ENCODE results near the gene TECTB.

The TECTB gene

DNA sequence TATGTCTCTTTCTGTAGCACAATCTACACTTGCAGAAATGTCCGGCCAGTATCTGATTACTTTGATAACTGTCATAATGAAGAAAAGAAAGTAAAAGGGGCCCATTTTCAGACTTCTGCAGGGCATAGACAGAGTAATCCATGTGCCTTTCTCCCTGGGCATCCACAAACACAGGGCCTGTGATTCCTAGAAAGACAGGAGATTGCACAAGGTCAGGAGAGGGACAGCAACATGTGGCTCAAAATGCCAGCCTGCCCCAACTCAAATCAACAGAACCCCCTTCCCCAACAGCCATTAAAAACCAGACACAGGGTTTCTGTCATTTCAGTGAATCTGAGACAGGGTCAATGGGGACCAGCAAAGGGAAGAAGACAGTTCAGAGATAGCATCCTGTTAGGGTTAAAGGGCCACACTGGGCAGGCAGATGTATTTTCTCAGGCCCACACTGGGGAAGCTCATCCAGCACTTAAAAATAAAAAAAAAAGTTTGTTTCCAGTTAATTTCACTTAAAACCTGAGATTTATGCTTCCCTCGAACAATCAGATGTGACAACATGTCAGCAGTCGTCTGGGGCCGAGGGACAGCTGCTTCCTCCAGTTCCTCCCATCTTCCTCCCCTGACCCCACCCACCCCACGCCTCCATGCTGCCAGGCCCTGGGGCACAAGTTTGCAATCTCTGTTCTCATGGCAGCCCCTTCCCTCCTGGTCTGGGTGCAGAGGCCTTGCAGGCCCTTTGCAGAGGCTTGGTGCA lies 60.0 kb downstream of the TECTB start:
- Histone ChIP-seq H3K36me3 (ENCODE audit: control insufficient read depth, insufficient read depth, low read length) (no peaks in the 10 kb centered on the region), H3K4me1 (ENCODE audit: control insufficient read depth, insufficient read depth, low read length) (no peaks in the 10 kb centered on the region), H3K9me3 (ENCODE audit: control insufficient read depth, low read length) (no peaks in the 10 kb centered on the region), H3K27me3 (ENCODE audit: control insufficient read depth, insufficient read depth, low read length, poor library complexity, severe bottlenecking) (no peaks in the 10 kb centered on the region), H3K27ac (ENCODE audit: insufficient read depth, low read depth, low read length, poor library complexity, severe bottlenecking) (no peak overlapping the region), H3K4me3 (ENCODE audit: insufficient read depth, low read depth, low read length) (no peak overlapping the region)
- WGBS, 2 experiments: 88 to 90% methylated on average over 5 of the region's 5 CpGs

DNA sequence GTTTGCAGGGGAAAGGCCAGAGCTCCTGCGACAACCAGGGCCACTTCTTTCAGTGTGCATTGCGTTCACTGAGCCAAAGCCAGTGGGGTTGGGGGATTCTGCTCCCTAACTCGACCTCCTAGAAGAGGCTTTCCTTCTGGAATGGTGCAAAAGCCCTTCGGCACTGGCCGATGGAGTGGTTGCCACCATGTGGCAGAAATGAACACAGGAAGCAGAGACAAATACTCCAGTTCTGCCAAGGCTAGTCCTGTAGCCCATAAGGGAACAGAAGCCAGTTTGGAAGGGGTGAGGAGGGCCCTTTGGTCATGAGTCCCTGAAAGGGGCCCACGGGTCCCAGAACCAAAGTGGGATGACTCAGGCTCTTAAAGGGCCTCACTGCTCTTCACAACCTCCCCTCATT lies 61.1 kb downstream of the TECTB start:
- Histone ChIP-seq H3K4me3 (ENCODE audit: insufficient read depth, low read depth, low read length) (no peak overlapping the region), H3K36me3 (ENCODE audit: control insufficient read depth, insufficient read depth, low read length) (no peaks in the 10 kb centered on the region), H3K9me3 (ENCODE audit: control insufficient read depth, low read length) (no peaks in the 10 kb centered on the region), H3K4me1 (ENCODE audit: control insufficient read depth, insufficient read depth, low read length) (no peaks in the 10 kb centered on the region), H3K27me3 (ENCODE audit: control insufficient read depth, insufficient read depth, low read length, poor library complexity, severe bottlenecking) (no peaks in the 10 kb centered on the region), H3K27ac (ENCODE audit: insufficient read depth, low read depth, low read length, poor library complexity, severe bottlenecking) (no peak overlapping the region)
- 91 to 95% methylated on average over 5 to 6 of the region's 6 CpGs for WGBS, 2 experiments

DNA sequence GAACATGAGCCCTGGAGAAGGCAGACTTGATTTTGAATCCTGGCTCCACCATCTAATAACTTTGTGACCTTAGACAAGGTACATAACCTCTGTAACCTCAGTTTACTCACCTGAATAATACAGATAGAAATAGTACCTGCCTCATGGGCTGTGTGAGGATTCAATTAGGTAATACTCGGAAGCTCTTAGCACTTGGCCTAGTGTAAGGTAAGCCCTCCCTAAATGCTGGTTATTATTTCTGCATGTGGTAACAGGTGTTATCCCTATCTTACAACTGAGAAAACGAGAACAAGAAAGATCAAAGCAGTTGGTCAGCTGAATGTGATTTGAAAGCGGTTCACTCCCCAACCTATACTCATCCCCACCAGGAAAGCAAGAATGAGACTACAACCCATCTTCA lies 62.0 kb downstream of the TECTB start:
- Histone ChIP-seq H3K36me3 (ENCODE audit: control insufficient read depth, insufficient read depth, low read length) (no peaks in the 10 kb centered on the region), H3K4me3 (ENCODE audit: insufficient read depth, low read depth, low read length) (no peak overlapping the region), H3K9me3 (ENCODE audit: control insufficient read depth, low read length) (no peaks in the 10 kb centered on the region), H3K4me1 (ENCODE audit: control insufficient read depth, insufficient read depth, low read length) (no peaks in the 10 kb centered on the region), H3K27me3 (ENCODE audit: control insufficient read depth, insufficient read depth, low read length, poor library complexity, severe bottlenecking) (no peaks in the 10 kb centered on the region), H3K27ac (ENCODE audit: insufficient read depth, low read depth, low read length, poor library complexity, severe bottlenecking) (no peak overlapping the region)
- WGBS, 2 experiments: 60 to 64% methylated on average over 3 of the region's 3 CpGs

DNA sequence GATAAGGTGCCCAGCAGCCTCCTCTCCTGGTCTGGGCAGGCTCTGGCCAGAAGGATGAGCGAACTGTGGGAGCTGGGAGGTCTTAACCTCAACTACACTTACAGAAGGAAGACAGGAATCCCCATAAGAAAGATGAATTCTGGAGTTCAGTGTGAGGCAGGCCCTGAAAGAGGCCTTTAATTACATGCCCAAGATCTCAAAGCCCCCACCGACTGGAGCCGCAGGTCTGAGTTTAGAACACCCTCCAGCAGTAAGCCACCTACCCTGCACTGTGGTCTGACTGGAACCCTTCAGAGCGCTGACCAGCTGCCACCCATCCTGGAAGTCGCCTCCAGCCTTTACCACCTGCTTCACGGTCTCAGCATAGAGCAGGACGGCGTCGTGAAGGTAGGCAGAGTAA lies 62.5 kb downstream of the TECTB start:
- H3K27me3 ChIP-seq (ENCODE audit: control insufficient read depth, insufficient read depth, low read length, poor library complexity, severe bottlenecking): no peaks in the 10 kb centered on the region
- no peaks in the 10 kb centered on the region for H3K36me3 ChIP-seq (ENCODE audit: control insufficient read depth, insufficient read depth, low read length)
- H3K4me3 ChIP-seq (ENCODE audit: insufficient read depth, low read depth, low read length): no peak overlapping the region
- WGBS, 2 experiments: 94 to 95% methylated on average over 8 to 9 of the region's 9 CpGs
- no peak overlapping the region for H3K27ac ChIP-seq (ENCODE audit: insufficient read depth, low read depth, low read length, poor library complexity, severe bottlenecking)
- no peaks in the 10 kb centered on the region for H3K9me3 ChIP-seq (ENCODE audit: control insufficient read depth, low read length)
- H3K4me1 ChIP-seq (ENCODE audit: control insufficient read depth, insufficient read depth, low read length): no peaks in the 10 kb centered on the region

- no peaks in the 10 kb centered on the region for H3K9me3 ChIP-seq (ENCODE audit: control insufficient read depth, low read length)
- 92 to 94% methylated on average over 5 of the region's 5 CpGs for WGBS, 2 experiments
- H3K4me1 ChIP-seq (ENCODE audit: control insufficient read depth, insufficient read depth, low read length): no peaks in the 10 kb centered on the region
- no peaks in the 10 kb centered on the region for H3K27me3 ChIP-seq (ENCODE audit: control insufficient read depth, insufficient read depth, low read length, poor library complexity, severe bottlenecking)
- no peaks in the 10 kb centered on the region for H3K36me3 ChIP-seq (ENCODE audit: control insufficient read depth, insufficient read depth, low read length)
- H3K27ac ChIP-seq (ENCODE audit: insufficient read depth, low read depth, low read length, poor library complexity, severe bottlenecking): no peak overlapping the region
- H3K4me3 ChIP-seq (ENCODE audit: insufficient read depth, low read depth, low read length): no peak overlapping the region
These were observed 63.6 kb downstream of the TECTB start for GRCh38 chr10:112346774-112347173.

GRCh38 chr10:112347709-112348671 lies 64.8 kb downstream of the TECTB start:
- Histone ChIP-seq H3K9me3 (ENCODE audit: control insufficient read depth, low read length) (no peaks in the 10 kb centered on the region), H3K4me1 (ENCODE audit: control insufficient read depth, insufficient read depth, low read length) (no peaks in the 10 kb centered on the region), H3K4me3 (ENCODE audit: insufficient read depth, low read depth, low read length) (no peak overlapping the region), H3K27ac (ENCODE audit: insufficient read depth, low read depth, low read length, poor library complexity, severe bottlenecking) (no peak overlapping the region), H3K36me3 (ENCODE audit: control insufficient read depth, insufficient read depth, low read length) (no peaks in the 10 kb centered on the region), H3K27me3 (ENCODE audit: control insufficient read depth, insufficient read depth, low read length, poor library complexity, severe bottlenecking) (no peaks in the 10 kb centered on the region)
- WGBS, 2 experiments: 92 to 95% methylated on average over 12 of the region's 12 CpGs

DNA sequence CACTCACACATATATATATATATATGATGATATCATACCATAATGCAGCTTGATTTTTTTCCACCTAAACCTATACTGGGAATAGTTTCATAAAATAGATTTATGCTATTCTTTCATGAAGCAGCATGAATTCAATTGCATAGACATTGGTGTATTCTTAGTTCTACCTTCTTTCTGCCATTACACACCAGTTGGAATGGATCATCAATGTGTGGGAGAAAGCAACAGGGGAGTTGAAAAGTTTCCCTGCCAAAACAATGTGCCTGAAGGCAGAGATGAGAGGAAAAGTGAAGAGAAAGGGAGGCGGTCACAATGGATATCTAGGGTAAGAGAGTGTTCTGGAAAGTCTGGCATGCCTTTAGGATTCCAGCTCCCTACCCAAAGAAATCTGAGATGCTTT lies 65.6 kb downstream of the TECTB start:
- 80 to 100% methylated on average over 1 of the region's 1 CpG for WGBS, 2 experiments
- H3K36me3 ChIP-seq (ENCODE audit: control insufficient read depth, insufficient read depth, low read length): no peaks in the 10 kb centered on the region

GRCh38 chr10:112349521-112350085 lies 66.4 kb downstream of the TECTB start:
- H3K36me3 ChIP-seq (ENCODE audit: control insufficient read depth, insufficient read depth, low read length): no peaks in the 10 kb centered on the region
- H3K27me3 ChIP-seq (ENCODE audit: control insufficient read depth, insufficient read depth, low read length, poor library complexity, severe bottlenecking): no peaks in the 10 kb centered on the region
- H3K4me1 ChIP-seq (ENCODE audit: control insufficient read depth, insufficient read depth, low read length): no peaks in the 10 kb centered on the region
- H3K4me3 ChIP-seq (ENCODE audit: insufficient read depth, low read depth, low read length): no peak overlapping the region
- 96% methylated on average over 46 of the region's 46 CpGs for WGBS, 2 experiments
- H3K27ac ChIP-seq (ENCODE audit: insufficient read depth, low read depth, low read length, poor library complexity, severe bottlenecking): no peak overlapping the region
- H3K9me3 ChIP-seq (ENCODE audit: control insufficient read depth, low read length): no peaks in the 10 kb centered on the region

More for the DNA sequence above, 65.6 kb downstream of the TECTB start:
- H3K9me3 ChIP-seq (ENCODE audit: control insufficient read depth, low read length): no peaks in the 10 kb centered on the region
- H3K27ac ChIP-seq (ENCODE audit: insufficient read depth, low read depth, low read length, poor library complexity, severe bottlenecking): no peak overlapping the region
- H3K4me3 ChIP-seq (ENCODE audit: insufficient read depth, low read depth, low read length): no peak overlapping the region
- no peaks in the 10 kb centered on the region for H3K4me1 ChIP-seq (ENCODE audit: control insufficient read depth, insufficient read depth, low read length)
- H3K27me3 ChIP-seq (ENCODE audit: control insufficient read depth, insufficient read depth, low read length, poor library complexity, severe bottlenecking): no peaks in the 10 kb centered on the region

DNA sequence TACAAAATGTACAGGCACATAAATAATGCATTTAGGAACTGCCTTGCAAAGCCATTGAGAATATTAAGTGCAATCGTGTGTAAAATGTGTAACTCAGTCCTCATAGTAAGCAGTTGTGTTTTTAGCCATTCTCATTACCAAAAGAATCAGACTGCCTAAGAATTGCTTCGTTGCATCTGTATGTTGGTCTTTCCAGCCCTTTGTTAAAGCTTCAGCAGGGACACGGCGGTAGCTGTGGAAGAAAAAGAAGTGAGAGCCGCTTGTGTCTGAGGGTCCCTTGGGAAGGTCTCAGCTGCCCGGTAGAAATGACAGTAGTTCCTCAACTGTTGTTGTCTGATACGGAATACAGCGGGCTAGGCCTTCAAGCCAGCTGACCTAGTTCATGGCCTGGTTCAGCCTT lies 67.9 kb downstream of the TECTB start:
- WGBS, 2 experiments: 89% methylated on average over 8 of the region's 8 CpGs
- no peaks in the 10 kb centered on the region for H3K27me3 ChIP-seq (ENCODE audit: control insufficient read depth, insufficient read depth, low read length, poor library complexity, severe bottlenecking)
- H3K4me3 ChIP-seq (ENCODE audit: insufficient read depth, low read depth, low read length): no peak overlapping the region
- H3K27ac ChIP-seq (ENCODE audit: insufficient read depth, low read depth, low read length, poor library complexity, severe bottlenecking): no peak overlapping the region
- H3K9me3 ChIP-seq (ENCODE audit: control insufficient read depth, low read length): no peaks in the 10 kb centered on the region
- no peaks in the 10 kb centered on the region for H3K4me1 ChIP-seq (ENCODE audit: control insufficient read depth, insufficient read depth, low read length)
- no peaks in the 10 kb centered on the region for H3K36me3 ChIP-seq (ENCODE audit: control insufficient read depth, insufficient read depth, low read length)

DNA sequence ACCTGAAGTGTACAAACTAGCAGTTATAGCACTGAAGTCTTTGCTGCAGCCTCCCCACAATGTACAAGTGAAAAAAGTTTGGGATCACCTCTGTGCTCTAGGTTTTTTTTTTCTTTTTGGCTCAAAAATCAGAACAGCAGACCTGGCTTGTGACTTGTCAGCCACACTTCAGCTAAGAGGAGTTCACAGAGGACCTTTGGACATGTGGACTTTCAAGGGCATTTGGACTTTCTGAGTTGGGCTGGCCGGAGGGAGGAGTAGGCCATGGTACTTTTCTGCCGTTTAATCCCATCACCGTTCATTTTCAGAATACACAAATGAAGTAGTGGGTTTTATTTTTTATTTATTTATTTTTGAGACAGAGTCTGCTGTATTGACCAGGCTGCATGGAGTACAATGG lies 68.8 kb downstream of the TECTB start:
- H3K36me3 ChIP-seq (ENCODE audit: control insufficient read depth, insufficient read depth, low read length): no peaks in the 10 kb centered on the region
- H3K9me3 ChIP-seq (ENCODE audit: control insufficient read depth, low read length): no peaks in the 10 kb centered on the region
- no peaks in the 10 kb centered on the region for H3K27me3 ChIP-seq (ENCODE audit: control insufficient read depth, insufficient read depth, low read length, poor library complexity, severe bottlenecking)
- no peaks in the 10 kb centered on the region for H3K4me1 ChIP-seq (ENCODE audit: control insufficient read depth, insufficient read depth, low read length)
- no peak overlapping the region for H3K27ac ChIP-seq (ENCODE audit: insufficient read depth, low read depth, low read length, poor library complexity, severe bottlenecking)
- no peak overlapping the region for H3K4me3 ChIP-seq (ENCODE audit: insufficient read depth, low read depth, low read length)
- 87 to 94% methylated on average over 2 to 3 of the region's 3 CpGs for WGBS, 2 experiments

All from ectodermal cell (in vitro differentiated cells).